Mesenchymal stem cell (in vitro differentiated cells and primary cell): ENCODE measurements around the gene CD55. TPM values are rescaled to one million over a fixed set of nuclear protein-coding genes. Genes with fewer than 3 reads are reported as not detected.
A peak's percentile ranks its signal among the peaks of the same experiment; 100 is the strongest.

ENCODE experiments used
- DNase-seq: peaks from one replicate; pipeline ENCODE4 v3.0.0-alpha.2; 2013
- H2AFZ ChIP-seq: one replicate; pipeline ENCODE4 v1.6.1; 2013; ENCODE audit warnings: low read depth, mild to moderate bottlenecking, control low read depth, inconsistent platforms, low read length, moderate library complexity
- H2AK5ac ChIP-seq: 2 replicates; pipeline ENCODE4 v1.6.1; 2013; ENCODE audit warnings: low read length, moderate library complexity, mild to moderate bottlenecking, inconsistent platforms; ENCODE audit not compliant: severe bottlenecking
- H2BK120ac ChIP-seq: one replicate; pipeline ENCODE4 v1.6.1; 2013; ENCODE audit warnings: low read depth, mild to moderate bottlenecking, inconsistent platforms, low read length, moderate library complexity
- H2BK12ac ChIP-seq, 2 experiments: one replicate each; pipeline ENCODE4 v1.6.1; 2013; ENCODE audit warnings: inconsistent platforms in 2 of 2, low read length in 2 of 2, mild to moderate bottlenecking in 2 of 2, moderate library complexity in 2 of 2, control low read depth in 1 of 2
- H2BK15ac ChIP-seq: one replicate; pipeline ENCODE4 v1.6.1; 2013; ENCODE audit warnings: mild to moderate bottlenecking, low read depth, inconsistent platforms; ENCODE audit not compliant: poor library complexity, severe bottlenecking
- H2BK5ac ChIP-seq: 2 replicates; pipeline ENCODE4 v1.6.1; 2013; ENCODE audit warnings: low read depth, mild to moderate bottlenecking, low read length, control low read depth, inconsistent platforms; ENCODE audit not compliant: poor library complexity, severe bottlenecking
- H3K14ac ChIP-seq, 2 experiments: one replicate each; pipeline ENCODE4 v1.6.1; 2013; ENCODE audit warnings: inconsistent platforms in 2 of 2, low read length in 2 of 2, control low read depth in 1 of 2, mild to moderate bottlenecking in 1 of 2, moderate library complexity in 1 of 2
- H3K18ac ChIP-seq, 2 experiments: one replicate each; pipeline ENCODE4 v1.6.1; 2013; ENCODE audit warnings: inconsistent platforms in 2 of 2, low read length in 2 of 2, control low read depth in 1 of 2, low read depth in 1 of 2, mild to moderate bottlenecking in 1 of 2
- H3K23ac ChIP-seq, 2 experiments: one replicate each; pipeline ENCODE4 v1.6.1; 2013; ENCODE audit warnings: inconsistent platforms in 2 of 2, low read length in 2 of 2, mild to moderate bottlenecking in 2 of 2, moderate library complexity in 2 of 2, control low read depth in 1 of 2
- H3K27ac ChIP-seq: 2 replicates; pipeline ENCODE4 v1.5.1; 2013; ENCODE audit warnings: mild to moderate bottlenecking, moderate library complexity, low read length, control low read depth, inconsistent platforms; ENCODE audit not compliant: poor library complexity, severe bottlenecking
- H3K27me3 ChIP-seq, 2 experiments: 2 replicates each; pipeline versions ENCODE4 v1.6.1 to v1.7.0; 2013; ENCODE audit warnings: low read length in 2 of 2, mild to moderate bottlenecking in 2 of 2, moderate library complexity in 2 of 2, control low read depth in 1 of 2, inconsistent platforms in 1 of 2; ENCODE audit not compliant: control insufficient read depth in 1 of 2, insufficient read depth in 1 of 2
- H3K36me3 ChIP-seq, 2 experiments: 2 replicates each; pipeline versions ENCODE4 v1.6.1 to v1.7.0; 2013; ENCODE audit warnings: low read length in 2 of 2, control low read depth in 1 of 2, inconsistent platforms in 1 of 2, low read depth in 1 of 2, mild to moderate bottlenecking in 1 of 2; ENCODE audit not compliant: insufficient read depth in 2 of 2, control insufficient read depth in 1 of 2
- H3K4ac ChIP-seq, 2 experiments: one replicate each; pipeline ENCODE4 v1.6.1; 2013; ENCODE audit warnings: inconsistent platforms in 2 of 2, low read length in 2 of 2, mild to moderate bottlenecking in 2 of 2, moderate library complexity in 2 of 2, control low read depth in 1 of 2, low read depth in 1 of 2
- H3K4me1 ChIP-seq: 2 replicates; pipeline ENCODE4 v1.6.1; 2013; ENCODE audit warnings: low read depth, low read length, control low read depth; ENCODE audit not compliant: control insufficient read depth, insufficient read depth
- H3K4me2 ChIP-seq: 2 replicates; pipeline ENCODE4 v1.6.1; 2013; ENCODE audit warnings: low read length, mild to moderate bottlenecking, inconsistent platforms; ENCODE audit not compliant: poor library complexity, severe bottlenecking
- H3K4me3 ChIP-seq, 2 experiments: 2 replicates each; pipeline versions ENCODE4 v1.5.1 to v1.7.0; 2013; ENCODE audit warnings: low read length in 2 of 2, mild to moderate bottlenecking in 2 of 2, control low read depth in 1 of 2, low read depth in 1 of 2; ENCODE audit not compliant: insufficient read depth in 1 of 2
- H3K79me1 ChIP-seq: replicated peaks from 2 replicates; pipeline ENCODE4 v1.6.1; 2013; ENCODE audit warnings: mild to moderate bottlenecking, control low read depth, low read length, inconsistent platforms; ENCODE audit not compliant: poor library complexity, severe bottlenecking
- H3K9ac ChIP-seq: 2 replicates; pipeline ENCODE4 v1.7.0; 2013; ENCODE audit warnings: mild to moderate bottlenecking, low read length, moderate library complexity
- H3K9me3 ChIP-seq: 2 replicates; pipeline ENCODE4 v1.7.0; 2013; ENCODE audit warnings: mild to moderate bottlenecking, low read length; ENCODE audit not compliant: control insufficient read depth
- H4K8ac ChIP-seq: one replicate; pipeline ENCODE4 v1.6.1; 2013; ENCODE audit warnings: inconsistent platforms, mild to moderate bottlenecking, low read length, moderate library complexity
- H4K91ac ChIP-seq: one replicate; pipeline ENCODE4 v1.6.1; 2013; ENCODE audit warnings: mild to moderate bottlenecking, low read length, inconsistent platforms
- WGBS: methylation state at CpG from one replicate; pipeline ENCODE4 v1.1.7; 2013; ENCODE audit warnings: mixed read lengths; 5-methylcytosine and 5-hydroxymethylcytosine counted together
- polyA plus RNA-seq, 2 experiments: library from polyadenylated mRNA; stranded (reverse); fragments of 200-250 nt; gene quantifications; one replicate each; pipeline ENCODE4 v1.2.3, GENCODE V29; 2013

CD55 gene, protein sequence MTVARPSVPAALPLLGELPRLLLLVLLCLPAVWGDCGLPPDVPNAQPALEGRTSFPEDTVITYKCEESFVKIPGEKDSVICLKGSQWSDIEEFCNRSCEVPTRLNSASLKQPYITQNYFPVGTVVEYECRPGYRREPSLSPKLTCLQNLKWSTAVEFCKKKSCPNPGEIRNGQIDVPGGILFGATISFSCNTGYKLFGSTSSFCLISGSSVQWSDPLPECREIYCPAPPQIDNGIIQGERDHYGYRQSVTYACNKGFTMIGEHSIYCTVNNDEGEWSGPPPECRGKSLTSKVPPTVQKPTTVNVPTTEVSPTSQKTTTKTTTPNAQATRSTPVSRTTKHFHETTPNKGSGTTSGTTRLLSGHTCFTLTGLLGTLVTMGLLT
- polyA plus RNA-seq (2013, experiment 1 of 2), result 11.8 TPM
- polyA plus RNA-seq (2013, experiment 2 of 2), result 12.3 TPM

DNA sequence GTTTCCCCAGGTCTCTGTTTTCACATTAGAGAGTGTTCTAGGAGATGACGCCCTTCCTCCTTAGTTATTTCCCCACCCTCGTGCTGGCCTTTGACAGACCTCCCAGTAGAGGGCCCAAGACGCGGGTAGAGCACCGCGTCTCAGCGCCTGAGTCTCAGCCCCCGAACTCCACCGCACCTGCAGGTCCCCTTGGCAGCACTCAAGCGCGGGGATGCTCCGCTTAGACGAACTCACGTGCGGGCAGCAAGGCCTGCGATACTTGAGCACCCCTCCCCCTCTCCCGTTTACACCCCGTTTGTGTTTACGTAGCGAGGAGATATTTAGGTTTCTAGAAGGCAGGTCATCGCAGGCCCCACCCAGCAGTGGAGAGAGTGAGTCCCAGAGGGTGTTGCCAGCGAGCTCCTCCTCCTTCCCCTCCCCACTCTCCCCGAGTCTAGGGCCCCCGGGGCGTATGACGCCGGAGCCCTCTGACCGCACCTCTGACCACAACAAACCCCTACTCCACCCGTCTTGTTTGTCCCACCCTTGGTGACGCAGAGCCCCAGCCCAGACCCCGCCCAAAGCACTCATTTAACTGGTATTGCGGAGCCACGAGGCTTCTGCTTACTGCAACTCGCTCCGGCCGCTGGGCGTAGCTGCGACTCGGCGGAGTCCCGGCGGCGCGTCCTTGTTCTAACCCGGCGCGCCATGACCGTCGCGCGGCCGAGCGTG is at the start of gene CD55:
CD55 (plus strand) TSS at position 600 of the 711 bp plus-strand sequence; CDS start at position 688, 88 bp downstream.
- H3K23ac ChIP-seq, result no peak within 1 kb of the TSS
- peak within 1 kb of the TSS; percentile 100 for H2BK15ac ChIP-seq
- peak within 1 kb of the TSS; percentile 85 for H2BK120ac ChIP-seq
- H4K91ac ChIP-seq, result peak within 1 kb of the TSS; percentile 83
- peak within 1 kb of the TSS; percentile 22 to 94 for H3K4ac ChIP-seq
- H4K8ac ChIP-seq, result peak within 1 kb of the TSS; percentile 85
- H3K18ac ChIP-seq, result peak within 1 kb of the TSS; percentile 31 to 79
- peak within 1 kb of the TSS; percentile 80 for H3K4me2 ChIP-seq
- under 1% methylated on average over 52 of the region's 53 CpGs for WGBS
- no peaks in the 10 kb centered on the region for H3K4me1 ChIP-seq
- no peaks in the 10 kb centered on the region for H3K9me3 ChIP-seq
- H3K9ac ChIP-seq, result peak within 1 kb of the TSS; percentile 92
- H3K79me1 ChIP-seq, result no peaks in the 10 kb centered on the region
- peak within 1 kb of the TSS; percentile 4 for H3K27ac ChIP-seq
- H3K4me3 ChIP-seq, result peak within 1 kb of the TSS; percentile 83 to 88
- no peak within 1 kb of the TSS for H2AK5ac ChIP-seq
- peak within 1 kb of the TSS in 1 of 2 experiments; percentile 95 for H3K14ac ChIP-seq
- peak within 1 kb of the TSS; percentile 48 for H2AFZ ChIP-seq
- H3K27me3 ChIP-seq, result no peaks in the 10 kb centered on the region
- H2BK5ac ChIP-seq, result peak within 1 kb of the TSS; percentile 59
- H2BK12ac ChIP-seq, result peak within 1 kb of the TSS; percentile 39 to 49
- peak; percentile 92 for DNase-seq
- peaks cover 0 to 31% of the 10 kb centered on the region in 2 experiments for H3K36me3 ChIP-seq

GRCh38 chr1:207274882-207275281 is 46.6 kb upstream of the CD55 start:
- Histone ChIP-seq H2BK12ac (no peak overlapping the region), H3K18ac (no peak overlapping the region), H2AK5ac (no peak overlapping the region), H3K9me3 (no peaks in the 10 kb centered on the region), H3K9ac (no peak overlapping the region), H2BK120ac (no peak overlapping the region), H3K14ac (no peak overlapping the region), H3K4me3 (no peak overlapping the region), H3K4ac (no peak overlapping the region), H3K27ac (no peak overlapping the region), H3K4me1 (no peaks in the 10 kb centered on the region), H3K79me1 (no peaks in the 10 kb centered on the region), H2AFZ (no peak overlapping the region), H3K4me2 (no peak overlapping the region), H3K27me3 (no peaks in the 10 kb centered on the region), H2BK5ac (no peak overlapping the region), H2BK15ac (no peak overlapping the region), H3K36me3 (no peaks in the 10 kb centered on the region), H4K91ac (no peak overlapping the region), H3K23ac (no peak overlapping the region), H4K8ac (no peak overlapping the region)
- DNase-seq, result no peak

DNA sequence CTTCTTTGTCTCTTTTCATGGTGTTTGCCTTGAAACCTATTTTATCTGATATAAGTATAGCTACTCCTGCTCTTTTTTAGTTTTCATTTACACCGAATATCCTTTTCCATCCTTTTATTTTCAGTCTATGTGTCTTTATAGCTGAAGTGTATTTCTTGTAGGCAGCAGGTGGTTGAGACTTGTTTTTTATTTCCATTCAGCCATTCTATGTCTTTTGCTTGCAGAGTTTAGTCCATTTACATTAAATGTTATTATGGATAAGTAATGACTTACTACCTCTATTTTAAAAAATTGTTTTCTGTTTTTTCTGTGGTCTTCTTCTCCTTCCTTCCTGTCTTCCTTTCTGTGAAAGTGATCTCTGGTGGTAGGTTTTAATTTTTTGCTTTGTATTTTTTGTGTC is 45.0 kb upstream of the CD55 start:
- H3K4me2 ChIP-seq, result no peak overlapping the region
- H3K79me1 ChIP-seq, result no peaks in the 10 kb centered on the region
- H2AK5ac ChIP-seq, result no peak overlapping the region
- no peak overlapping the region for H3K18ac ChIP-seq
- no peak overlapping the region for H2AFZ ChIP-seq
- no peak for DNase-seq
- H2BK120ac ChIP-seq, result no peak overlapping the region
- H2BK12ac ChIP-seq, result no peak overlapping the region
- H3K9ac ChIP-seq, result no peak overlapping the region
- no peak overlapping the region for H4K91ac ChIP-seq
- H2BK15ac ChIP-seq, result no peak overlapping the region
- no peaks in the 10 kb centered on the region for H3K4me1 ChIP-seq
- no peaks in the 10 kb centered on the region for H3K9me3 ChIP-seq
- no peak overlapping the region for H4K8ac ChIP-seq
- no peak overlapping the region for H3K4me3 ChIP-seq
- no peak overlapping the region for H2BK5ac ChIP-seq
- no peaks in the 10 kb centered on the region for H3K27me3 ChIP-seq
- H3K4ac ChIP-seq, result no peak overlapping the region
- H3K14ac ChIP-seq, result no peak overlapping the region
- WGBS, result no CpG with 5 or more reads among the region's 1 CpG
- no peaks in the 10 kb centered on the region for H3K36me3 ChIP-seq
- no peak overlapping the region for H3K23ac ChIP-seq
- H3K27ac ChIP-seq, result no peak overlapping the region

GRCh38 chr1:207277241-207277640 is 44.2 kb upstream of the CD55 start:
- H2AFZ ChIP-seq, result no peak overlapping the region
- no peak overlapping the region for H3K18ac ChIP-seq
- H3K79me1 ChIP-seq, result no peaks in the 10 kb centered on the region
- no peak for DNase-seq
- no peak overlapping the region for H3K23ac ChIP-seq
- H4K91ac ChIP-seq, result no peak overlapping the region
- H3K4me2 ChIP-seq, result no peak overlapping the region
- H3K9ac ChIP-seq, result no peak overlapping the region
- no peak overlapping the region for H4K8ac ChIP-seq
- peaks cover 2% of the 10 kb centered on the region for H3K4me1 ChIP-seq
- H3K36me3 ChIP-seq, result no peaks in the 10 kb centered on the region
- no peak overlapping the region for H3K4me3 ChIP-seq
- H2BK15ac ChIP-seq, result no peak overlapping the region
- no peak overlapping the region for H3K14ac ChIP-seq
- H3K9me3 ChIP-seq, result no peaks in the 10 kb centered on the region
- H3K27ac ChIP-seq, result no peak overlapping the region
- H3K4ac ChIP-seq, result no peak overlapping the region
- no peaks in the 10 kb centered on the region for H3K27me3 ChIP-seq
- no peak overlapping the region for H2BK12ac ChIP-seq
- no CpG with 5 or more reads among the region's 1 CpG for WGBS
- H2BK5ac ChIP-seq, result no peak overlapping the region
- no peak overlapping the region for H2AK5ac ChIP-seq
- no peak overlapping the region for H2BK120ac ChIP-seq
